Measurements from ENCODE around the gene SOD3. TPM values are rescaled to one million over a fixed set of nuclear protein-coding genes. Genes with fewer than 3 reads are reported as not detected.
A peak's percentile ranks its signal among the peaks of the same experiment; 100 is the strongest.

Gene SOD3
- total RNA-seq, 8 experiments from 2014 or later = 0.14 to 2.0 (median 0.82) TPM; not detected in 2

DNA sequence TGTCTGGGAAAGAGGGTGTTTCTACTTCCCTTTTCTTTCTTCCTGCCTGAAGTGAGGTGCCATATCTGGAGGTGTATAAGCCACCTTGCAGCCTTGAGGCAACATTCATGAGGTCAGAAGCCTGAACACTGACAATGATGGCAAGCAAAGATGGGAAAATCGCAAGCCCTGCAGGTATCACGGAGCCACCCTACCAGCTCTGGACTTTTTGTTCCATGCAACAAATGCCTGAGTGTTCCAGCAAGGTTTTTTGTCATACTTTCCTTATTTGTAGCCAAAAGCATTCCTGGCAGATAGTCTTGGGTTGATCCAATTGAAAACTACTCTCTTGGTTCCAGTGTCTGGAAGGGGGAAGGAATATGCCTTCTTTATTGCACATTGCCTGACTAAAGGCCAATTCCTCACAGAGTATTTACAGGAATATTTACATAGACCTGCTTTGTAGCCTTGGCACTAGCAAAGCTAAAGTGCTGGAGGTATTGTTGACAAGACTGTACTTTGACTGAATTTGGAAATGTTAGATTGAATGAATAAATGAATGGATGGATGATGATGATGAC is 14.4 kb upstream of the SOD3 start:
- H3K4me3 ChIP-seq = no peak overlapping the region

DNA sequence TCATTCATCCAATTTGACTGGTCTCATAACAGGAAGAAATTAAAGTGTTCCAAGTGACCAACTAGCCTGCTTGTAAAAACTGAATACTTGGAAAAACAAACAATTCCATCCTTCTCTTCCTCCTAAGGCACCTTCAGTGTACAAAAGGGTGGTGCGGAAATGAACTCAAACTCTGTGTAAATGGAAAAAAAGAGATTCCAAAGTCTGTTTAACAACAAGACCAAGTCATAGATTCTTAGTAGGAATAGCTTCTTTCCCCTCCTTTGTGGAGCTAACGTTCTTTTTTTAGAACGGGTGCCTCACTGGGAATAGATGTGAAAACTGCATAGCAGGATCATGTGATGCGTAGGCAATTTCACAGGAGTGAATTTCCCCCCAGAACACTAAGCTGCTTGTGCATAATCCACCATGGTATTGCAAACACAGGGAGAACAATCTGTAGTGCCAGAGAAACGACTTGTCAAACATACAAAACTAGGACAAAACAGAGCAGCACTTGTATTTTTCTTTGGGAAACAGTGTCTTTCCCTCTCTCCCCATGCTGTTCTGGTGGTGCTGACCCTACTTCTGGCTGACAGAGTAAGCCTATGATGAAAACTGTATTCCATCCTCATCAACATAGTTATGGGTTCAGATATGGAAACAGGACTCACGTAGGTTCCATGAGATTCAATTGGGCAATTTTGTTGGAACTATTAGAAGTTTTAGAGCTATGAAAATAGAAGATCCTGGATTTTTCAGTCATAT is 13.2 kb upstream of the SOD3 start:
- ATAC-seq (replicated peaks in 6 of 8) = no peak
- Histone ChIP-seq H3K4me1 (replicated peaks in 1 of 2) (no peaks in the 10 kb centered on the region), H3K4me3 (no peak overlapping the region), H3K27ac (no peak overlapping the region)
- 47 to 100% (median 76%) methylated on average over 2 to 5 of the region's 6 CpGs for WGBS, 10 experiments
- in situ Hi-C loops (cut with MboI; ENCODE audit: low pct_unique_long_range_greater_than_20kb in 2 of 9, low sequenced_read_pairs in 9 of 9, unreplicated experiment in 9 of 9) = no loop called here

More for the DNA sequence above, 14.4 kb upstream of the SOD3 start:
- 33 to 100% (median 93%) methylated on average over 1 to 2 of the region's 2 CpGs; no CpG with 5 or more reads in 5 of the 10 experiments for WGBS, 10 experiments
- ATAC-seq (replicated peaks in 6 of 8) = no peak
- no peak overlapping the region for H3K27ac ChIP-seq
- in situ Hi-C loops (cut with MboI; ENCODE audit: low pct_unique_long_range_greater_than_20kb in 2 of 9, low sequenced_read_pairs in 9 of 9, unreplicated experiment in 9 of 9) = no loop called here
- H3K4me1 ChIP-seq (replicated peaks in 1 of 2) = no peaks in the 10 kb centered on the region

DNA sequence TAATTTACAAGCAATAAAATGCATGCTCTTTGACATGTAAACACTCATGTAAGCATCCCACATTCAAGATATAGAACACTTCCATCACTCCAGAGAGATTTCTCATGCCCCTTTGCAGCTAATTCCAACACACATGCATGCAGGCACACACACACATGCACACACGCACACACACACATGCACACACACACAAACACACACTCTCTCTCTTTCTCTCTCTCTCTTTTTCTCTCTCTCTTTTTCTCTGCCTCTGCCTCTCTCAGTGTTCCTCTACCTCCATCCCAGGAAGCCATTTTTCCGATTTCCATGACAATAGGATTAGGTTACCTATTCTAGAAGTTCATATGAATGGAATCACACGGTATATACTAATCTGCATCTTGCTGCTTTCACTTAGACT is 11.9 kb upstream of the SOD3 start:
- no peak overlapping the region for H3K4me3 ChIP-seq
- no peak overlapping the region for H3K27ac ChIP-seq
- in situ Hi-C loops (cut with MboI; ENCODE audit: low pct_unique_long_range_greater_than_20kb in 2 of 9, low sequenced_read_pairs in 9 of 9, unreplicated experiment in 9 of 9) = no loop called here
- no peaks in the 10 kb centered on the region for H3K4me1 ChIP-seq (replicated peaks in 1 of 2)
- ATAC-seq (replicated peaks in 6 of 8) = no peak
- 17 to 89% (median 49%) methylated on average over 1 to 3 of the region's 3 CpGs for WGBS, 10 experiments

DNA sequence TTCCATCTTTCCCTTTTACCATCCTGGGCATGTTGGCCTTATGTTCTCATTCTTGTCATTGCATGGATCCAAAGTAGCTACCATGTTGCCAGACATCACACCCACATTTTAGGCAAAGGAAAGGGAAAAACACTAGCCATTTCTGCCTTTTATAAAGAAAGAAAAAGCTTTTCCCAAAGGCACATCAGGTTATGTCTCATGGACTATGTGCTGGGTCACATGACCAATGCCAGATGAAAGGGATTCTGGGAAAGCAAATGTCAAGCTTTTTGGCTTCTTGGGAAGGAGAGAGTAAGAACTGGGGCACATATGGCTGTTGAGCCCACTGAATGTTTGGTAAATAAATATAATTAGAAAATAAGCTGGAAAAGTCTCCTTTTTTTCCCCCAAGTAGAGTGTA is 4.3 kb upstream of the SOD3 start:
- in situ Hi-C loops (cut with MboI; ENCODE audit: low pct_unique_long_range_greater_than_20kb in 2 of 9, low sequenced_read_pairs in 9 of 9, unreplicated experiment in 9 of 9) = no loop called here
- Histone ChIP-seq H3K4me3 (no peak overlapping the region), H3K27ac (no peak overlapping the region), H3K4me1 (replicated peaks in 1 of 2) (peaks cover 0 to 3% of the 10 kb centered on the region in 2 donors)
- ATAC-seq (replicated peaks in 6 of 8) = no peak

DNA sequence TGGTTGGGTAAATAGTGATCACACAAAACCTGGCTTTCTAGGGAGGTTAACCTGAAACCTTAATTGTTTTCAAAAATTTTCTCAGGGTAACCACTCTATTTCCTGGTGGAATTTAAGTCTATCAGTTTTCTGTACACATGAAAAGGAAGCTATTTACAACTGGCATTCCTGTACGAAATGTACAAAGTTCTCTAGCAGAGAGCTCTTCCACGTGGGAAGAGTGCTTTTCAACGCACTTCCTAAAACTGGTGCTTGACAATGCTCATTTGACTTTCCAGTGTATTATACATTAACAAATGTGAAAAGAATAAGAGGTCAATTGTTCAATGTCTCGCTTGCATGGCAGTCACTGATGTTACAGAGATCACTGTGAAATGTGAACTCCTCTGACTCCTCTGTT is 2.8 kb upstream of the SOD3 start:
- no peak for ATAC-seq (replicated peaks in 6 of 8)

DNA sequence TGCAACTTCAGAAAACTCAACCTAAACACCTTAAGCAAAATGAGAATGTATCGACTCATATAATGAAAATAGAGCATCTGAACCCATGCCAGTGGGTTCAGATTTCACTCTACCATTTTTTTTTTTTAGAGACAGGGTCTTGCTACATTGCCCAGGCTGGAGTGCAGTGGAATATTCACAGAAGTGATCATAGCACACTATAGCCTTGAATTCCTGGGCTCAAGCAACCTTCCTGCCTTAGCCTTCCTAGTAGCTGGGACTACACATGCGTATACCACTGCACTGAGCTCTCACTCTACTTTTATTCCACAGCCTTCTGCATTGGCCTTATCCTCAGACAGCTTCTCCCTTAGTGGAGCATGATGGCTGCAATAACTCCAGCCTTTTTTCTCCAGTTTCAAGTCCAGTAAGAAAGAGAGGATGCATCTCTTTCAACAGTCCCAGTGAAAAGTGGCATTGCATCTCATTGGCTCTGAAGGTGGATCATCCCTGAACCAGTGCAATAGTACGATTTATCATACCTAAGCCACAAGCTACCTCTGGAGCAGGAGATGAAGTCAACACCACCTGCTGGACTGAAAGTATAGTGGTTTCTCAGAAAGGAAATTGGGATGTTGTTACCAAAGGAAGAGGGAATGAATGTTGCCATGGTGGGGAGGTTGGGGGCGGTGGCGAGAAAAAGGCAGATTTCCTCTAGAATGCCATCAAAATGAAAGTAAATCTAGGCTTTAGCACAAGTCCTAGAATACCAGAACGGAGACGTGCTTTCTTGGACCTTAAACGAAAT is 2.0 kb upstream of the SOD3 start:
- no peak overlapping the region for H3K27ac ChIP-seq

More for the DNA sequence above, 2.8 kb upstream of the SOD3 start:
- Histone ChIP-seq H3K4me3 (no peak overlapping the region), H3K27ac (no peak overlapping the region), H3K4me1 (replicated peaks in 1 of 2) (peaks cover 0 to 3% of the 10 kb centered on the region in 2 donors)
- WGBS, 10 experiments = 35 to 100% (median 67%) methylated on average over 1 to 4 of the region's 4 CpGs; no CpG with 5 or more reads in 1 of the 10 experiments
- in situ Hi-C loops (cut with MboI; ENCODE audit: low pct_unique_long_range_greater_than_20kb in 2 of 9, low sequenced_read_pairs in 9 of 9, unreplicated experiment in 9 of 9) = no loop called here

DNA sequence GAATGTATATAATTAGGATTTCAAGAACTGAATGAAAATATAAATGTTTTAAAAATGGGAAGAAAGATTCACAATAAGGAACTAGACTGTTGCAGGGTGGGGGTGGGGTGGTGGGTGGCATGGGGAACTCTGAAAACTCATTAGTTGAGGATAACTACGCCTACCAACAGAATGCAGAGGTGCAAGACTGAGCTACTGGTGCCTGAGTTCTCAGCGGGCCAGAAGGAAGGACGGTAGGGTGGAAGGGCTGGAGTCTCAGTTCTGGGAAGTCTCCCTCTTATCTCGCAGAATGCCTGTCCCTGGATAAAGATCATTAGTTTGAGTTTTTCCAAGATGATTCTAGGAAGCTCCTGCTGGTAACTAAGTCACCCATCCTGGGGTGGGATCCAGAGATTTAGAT is 1.3 kb upstream of the SOD3 start:
- peaks cover 0 to 3% of the 10 kb centered on the region in 2 donors for H3K4me1 ChIP-seq (replicated peaks in 1 of 2)
- no peak for ATAC-seq (replicated peaks in 6 of 8)
- no peak overlapping the region for H3K27ac ChIP-seq
- in situ Hi-C loops (cut with MboI; ENCODE audit: low pct_unique_long_range_greater_than_20kb in 2 of 9, low sequenced_read_pairs in 9 of 9, unreplicated experiment in 9 of 9) = no loop called here
- WGBS, 10 experiments = 92% methylated on average over 2 of the region's 4 CpGs; no CpG with 5 or more reads in 9 of the 10 experiments
- H3K4me3 ChIP-seq = no peak overlapping the region

More for the DNA sequence above, 2.0 kb upstream of the SOD3 start:
- no peak for ATAC-seq (replicated peaks in 6 of 8)
- Histone ChIP-seq H3K4me1 (replicated peaks in 1 of 2) (peaks cover 0 to 3% of the 10 kb centered on the region in 2 donors), H3K4me3 (no peak overlapping the region)
- in situ Hi-C loops (cut with MboI; ENCODE audit: low pct_unique_long_range_greater_than_20kb in 2 of 9, low sequenced_read_pairs in 9 of 9, unreplicated experiment in 9 of 9) = no loop called here
- WGBS, 10 experiments = 17 to 100% (median 83%) methylated on average over 1 to 5 of the region's 8 CpGs; no CpG with 5 or more reads in 1 of the 10 experiments

- in situ Hi-C loops (cut with MboI; ENCODE audit: low pct_unique_long_range_greater_than_20kb in 2 of 9, low sequenced_read_pairs in 9 of 9, unreplicated experiment in 9 of 9) = no loop called here
- WGBS, 10 experiments = 10 to 96% (median 65%) methylated on average over 1 to 7 of the region's 10 CpGs; no CpG with 5 or more reads in 2 of the 10 experiments
- peak in 3 of 8 experiments; percentile 11 to 17 (median 14) for ATAC-seq (replicated peaks in 6 of 8)
- no peak overlapping the region for H3K4me3 ChIP-seq
- H3K27ac ChIP-seq = no peak overlapping the region
- H3K4me1 ChIP-seq (replicated peaks in 1 of 2) = peaks cover 0 to 3% of the 10 kb centered on the region in 2 donors
These were observed 893 bp upstream of the SOD3 start for GRCh38 chr4:24794480-24794879.

GRCh38 chr4:24795666-24796381 is 451 bp downstream of the SOD3 start:
- peak in 3 of 8 experiments; percentile 6 to 26 (median 10) for ATAC-seq (replicated peaks in 6 of 8)
- Histone ChIP-seq H3K4me3 (no peak overlapping the region), H3K4me1 (replicated peaks in 1 of 2) (peaks cover 0 to 3% of the 10 kb centered on the region in 2 donors), H3K27ac (no peak overlapping the region)
- WGBS, 10 experiments = 13 to 83% (median 56%) methylated on average over 1 to 5 of the region's 9 CpGs; no CpG with 5 or more reads in 3 of the 10 experiments
- in situ Hi-C loops (cut with MboI; ENCODE audit: low pct_unique_long_range_greater_than_20kb in 2 of 9, low sequenced_read_pairs in 9 of 9, unreplicated experiment in 9 of 9) = no loop called here

GRCh38 chr4:24796620-24797019 is 1.2 kb downstream of the SOD3 start:
- peaks cover 0 to 3% of the 10 kb centered on the region in 2 donors for H3K4me1 ChIP-seq (replicated peaks in 1 of 2)
- H3K4me3 ChIP-seq = no peak overlapping the region
- H3K27ac ChIP-seq = no peak overlapping the region
- no peak for ATAC-seq (replicated peaks in 6 of 8)
- in situ Hi-C loops (cut with MboI; ENCODE audit: low pct_unique_long_range_greater_than_20kb in 2 of 9, low sequenced_read_pairs in 9 of 9, unreplicated experiment in 9 of 9) = no loop called here

DNA sequence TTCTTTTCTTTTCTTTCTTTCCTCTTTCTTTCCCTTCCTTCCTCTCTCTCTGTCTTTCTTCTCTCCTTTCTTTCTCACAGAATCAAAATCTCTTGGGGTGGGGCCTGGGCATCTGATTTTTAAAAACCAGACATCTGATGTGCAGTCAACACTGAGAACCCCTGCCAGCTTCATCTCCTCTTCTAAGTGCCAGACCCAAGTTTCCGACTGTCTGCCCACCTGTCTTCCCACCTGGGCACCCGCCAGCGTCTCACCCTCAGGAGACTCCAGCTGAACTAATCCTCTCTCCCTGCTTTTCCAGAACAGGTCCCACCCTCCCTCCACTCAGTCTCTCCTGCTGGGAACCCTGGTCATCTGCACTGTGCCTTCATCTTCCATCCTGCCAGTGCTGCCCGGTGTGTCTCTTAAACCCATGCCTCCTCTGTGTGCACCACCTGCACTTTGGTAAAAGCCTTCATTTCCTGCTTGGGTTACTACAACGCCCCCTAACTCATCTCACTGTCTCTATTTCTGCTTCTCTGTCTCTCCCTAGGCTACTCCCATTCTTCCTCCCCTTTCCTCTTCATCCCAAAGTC is 2.8 kb downstream of the SOD3 start:
- peaks cover 0 to 3% of the 10 kb centered on the region in 2 donors for H3K4me1 ChIP-seq (replicated peaks in 1 of 2)
- in situ Hi-C loops (cut with MboI; ENCODE audit: low pct_unique_long_range_greater_than_20kb in 2 of 9, low sequenced_read_pairs in 9 of 9, unreplicated experiment in 9 of 9) = no loop called here
- H3K27ac ChIP-seq = no peak overlapping the region
- ATAC-seq (replicated peaks in 6 of 8) = no peak
- WGBS, 10 experiments = 20 to 100% (median 66%) methylated on average over 1 to 5 of the region's 5 CpGs
- H3K4me3 ChIP-seq = no peak overlapping the region

GRCh38 chr4:24799196-24799543 is 3.8 kb downstream of the SOD3 start:
- ATAC-seq (replicated peaks in 6 of 8) = no peak
- peaks cover 0 to 3% of the 10 kb centered on the region in 2 donors for H3K4me1 ChIP-seq (replicated peaks in 1 of 2)
- in situ Hi-C loops (cut with MboI; ENCODE audit: low pct_unique_long_range_greater_than_20kb in 2 of 9, low sequenced_read_pairs in 9 of 9, unreplicated experiment in 9 of 9) = no loop called here
- no peak overlapping the region for H3K4me3 ChIP-seq
- 33 to 100% (median 75%) methylated on average over 1 to 4 of the region's 13 CpGs; no CpG with 5 or more reads in 6 of the 10 experiments for WGBS, 10 experiments
- H3K27ac ChIP-seq = no peak overlapping the region

Measured in motor neuron (in vitro differentiated cells).